ENCODE results near the gene RELL1.

DNA sequence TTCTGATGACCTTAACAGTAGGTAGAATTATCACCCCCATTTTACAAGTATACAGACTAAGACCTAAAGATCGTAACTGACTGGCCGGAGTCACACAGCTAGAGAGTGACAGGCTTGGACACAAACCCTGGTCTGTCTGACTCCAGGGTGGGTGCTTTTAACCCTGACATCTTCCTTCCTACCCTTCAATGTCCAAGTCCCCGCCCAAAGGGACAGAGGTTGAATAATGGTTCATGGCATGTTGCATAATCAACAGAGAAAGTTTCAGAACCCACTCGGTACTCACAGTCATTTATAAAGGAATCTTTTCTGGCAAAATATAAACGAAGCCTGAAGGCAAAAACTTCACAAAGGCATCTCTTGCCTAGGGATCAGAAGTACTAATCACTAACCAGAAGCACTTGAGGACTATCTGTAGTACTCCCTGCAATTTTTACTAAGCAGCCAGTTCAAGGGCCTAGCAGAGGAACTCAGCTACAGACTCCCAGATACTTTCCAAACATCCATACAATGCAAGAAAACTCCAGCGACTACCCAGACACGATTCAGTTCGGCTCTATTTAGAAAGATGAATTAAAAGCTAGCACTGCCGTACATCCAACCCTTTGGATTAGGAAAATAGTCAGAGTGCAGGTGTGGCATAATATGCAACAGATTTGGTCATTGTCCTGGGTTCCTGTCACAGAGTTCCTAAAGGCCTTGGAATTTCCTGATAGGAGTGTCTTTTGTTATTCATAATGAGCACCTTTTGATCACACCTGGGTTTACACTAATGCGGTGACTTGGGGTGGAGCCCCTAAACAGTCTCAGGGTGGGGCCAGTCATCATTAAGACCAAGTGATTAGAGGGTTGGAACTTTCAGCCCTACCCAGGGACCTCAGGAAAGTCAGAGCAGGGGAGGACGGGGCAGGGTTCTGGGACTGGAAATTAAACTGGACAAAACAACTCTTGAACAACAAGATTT lies 44.0 kb downstream of the RELL1 start:
- TF ChIP-seq, protein P1, sequence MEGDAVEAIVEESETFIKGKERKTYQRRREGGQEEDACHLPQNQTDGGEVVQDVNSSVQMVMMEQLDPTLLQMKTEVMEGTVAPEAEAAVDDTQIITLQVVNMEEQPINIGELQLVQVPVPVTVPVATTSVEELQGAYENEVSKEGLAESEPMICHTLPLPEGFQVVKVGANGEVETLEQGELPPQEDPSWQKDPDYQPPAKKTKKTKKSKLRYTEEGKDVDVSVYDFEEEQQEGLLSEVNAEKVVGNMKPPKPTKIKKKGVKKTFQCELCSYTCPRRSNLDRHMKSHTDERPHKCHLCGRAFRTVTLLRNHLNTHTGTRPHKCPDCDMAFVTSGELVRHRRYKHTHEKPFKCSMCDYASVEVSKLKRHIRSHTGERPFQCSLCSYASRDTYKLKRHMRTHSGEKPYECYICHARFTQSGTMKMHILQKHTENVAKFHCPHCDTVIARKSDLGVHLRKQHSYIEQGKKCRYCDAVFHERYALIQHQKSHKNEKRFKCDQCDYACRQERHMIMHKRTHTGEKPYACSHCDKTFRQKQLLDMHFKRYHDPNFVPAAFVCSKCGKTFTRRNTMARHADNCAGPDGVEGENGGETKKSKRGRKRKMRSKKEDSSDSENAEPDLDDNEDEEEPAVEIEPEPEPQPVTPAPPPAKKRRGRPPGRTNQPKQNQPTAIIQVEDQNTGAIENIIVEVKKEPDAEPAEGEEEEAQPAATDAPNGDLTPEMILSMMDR (conservative IDR thresholded peaks at IDR 0.05 in 1 of 2, IDR thresholded peaks at IDR 0.05 in 1 of 2; ENCODE audit: extremely low read depth in 1 of 2, insufficient read depth in 1 of 2, low read depth in 1 of 2, low read length in 2 of 2), result no peak
- TF ChIP-seq EZH2 (IDR thresholded peaks at IDR 0.05; ENCODE audit: borderline replicate concordance, low read length), result no peak
